Epithelial cell of esophagus (primary cell): ENCODE results near the gene APP.

Experiments
- DNase-seq: peaks from one replicate; pipeline ENCODE4 v3.0.0; 2010; ENCODE audit warnings: low read depth
- H3K4me3 ChIP-seq: 2 replicates; pipeline ENCODE4 v1.5.1; 2011; ENCODE audit warnings: mild to moderate bottlenecking, low read length, control low read depth
- TF ChIP-seq, protein P1 (sequence below): IDR thresholded peaks from 2 replicates; pipeline ENCODE4 v1.5.1; 2011; ENCODE audit warnings: low read depth, mild to moderate bottlenecking, low read length, control low read depth, inconsistent platforms; ENCODE audit not compliant: insufficient read depth; ENCODE audit errors: missing control alignments

The APP gene

DNA sequence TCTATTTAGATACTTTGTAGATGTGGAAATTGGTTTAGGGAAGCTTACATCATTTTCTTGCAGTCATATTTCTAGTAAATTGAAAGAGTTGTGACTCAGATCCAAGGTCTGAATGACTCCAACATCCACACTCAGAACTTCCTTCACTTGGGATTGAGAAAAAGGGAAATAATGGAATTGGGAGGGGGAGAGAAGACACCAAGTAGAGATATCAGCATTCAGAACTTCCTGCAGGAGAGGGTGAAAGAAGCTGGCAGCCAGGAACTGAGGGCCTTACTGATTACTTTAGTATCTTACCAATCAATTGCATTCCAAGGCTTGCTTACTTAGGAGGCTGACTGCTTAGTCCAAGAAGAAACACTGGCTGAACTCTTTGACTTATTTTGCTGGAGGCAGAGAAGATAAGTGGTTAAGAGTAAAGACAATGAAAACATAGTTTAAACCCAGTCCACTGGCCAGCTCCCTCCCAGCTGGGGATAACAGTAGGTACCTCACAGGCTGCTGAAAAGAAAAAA lies 21.7 kb downstream of the APP start:
- no peak overlapping the region for H3K4me3 ChIP-seq
- TF ChIP-seq, protein P1, sequence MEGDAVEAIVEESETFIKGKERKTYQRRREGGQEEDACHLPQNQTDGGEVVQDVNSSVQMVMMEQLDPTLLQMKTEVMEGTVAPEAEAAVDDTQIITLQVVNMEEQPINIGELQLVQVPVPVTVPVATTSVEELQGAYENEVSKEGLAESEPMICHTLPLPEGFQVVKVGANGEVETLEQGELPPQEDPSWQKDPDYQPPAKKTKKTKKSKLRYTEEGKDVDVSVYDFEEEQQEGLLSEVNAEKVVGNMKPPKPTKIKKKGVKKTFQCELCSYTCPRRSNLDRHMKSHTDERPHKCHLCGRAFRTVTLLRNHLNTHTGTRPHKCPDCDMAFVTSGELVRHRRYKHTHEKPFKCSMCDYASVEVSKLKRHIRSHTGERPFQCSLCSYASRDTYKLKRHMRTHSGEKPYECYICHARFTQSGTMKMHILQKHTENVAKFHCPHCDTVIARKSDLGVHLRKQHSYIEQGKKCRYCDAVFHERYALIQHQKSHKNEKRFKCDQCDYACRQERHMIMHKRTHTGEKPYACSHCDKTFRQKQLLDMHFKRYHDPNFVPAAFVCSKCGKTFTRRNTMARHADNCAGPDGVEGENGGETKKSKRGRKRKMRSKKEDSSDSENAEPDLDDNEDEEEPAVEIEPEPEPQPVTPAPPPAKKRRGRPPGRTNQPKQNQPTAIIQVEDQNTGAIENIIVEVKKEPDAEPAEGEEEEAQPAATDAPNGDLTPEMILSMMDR, result no peak
- DNase-seq, result peak; percentile 58

DNA sequence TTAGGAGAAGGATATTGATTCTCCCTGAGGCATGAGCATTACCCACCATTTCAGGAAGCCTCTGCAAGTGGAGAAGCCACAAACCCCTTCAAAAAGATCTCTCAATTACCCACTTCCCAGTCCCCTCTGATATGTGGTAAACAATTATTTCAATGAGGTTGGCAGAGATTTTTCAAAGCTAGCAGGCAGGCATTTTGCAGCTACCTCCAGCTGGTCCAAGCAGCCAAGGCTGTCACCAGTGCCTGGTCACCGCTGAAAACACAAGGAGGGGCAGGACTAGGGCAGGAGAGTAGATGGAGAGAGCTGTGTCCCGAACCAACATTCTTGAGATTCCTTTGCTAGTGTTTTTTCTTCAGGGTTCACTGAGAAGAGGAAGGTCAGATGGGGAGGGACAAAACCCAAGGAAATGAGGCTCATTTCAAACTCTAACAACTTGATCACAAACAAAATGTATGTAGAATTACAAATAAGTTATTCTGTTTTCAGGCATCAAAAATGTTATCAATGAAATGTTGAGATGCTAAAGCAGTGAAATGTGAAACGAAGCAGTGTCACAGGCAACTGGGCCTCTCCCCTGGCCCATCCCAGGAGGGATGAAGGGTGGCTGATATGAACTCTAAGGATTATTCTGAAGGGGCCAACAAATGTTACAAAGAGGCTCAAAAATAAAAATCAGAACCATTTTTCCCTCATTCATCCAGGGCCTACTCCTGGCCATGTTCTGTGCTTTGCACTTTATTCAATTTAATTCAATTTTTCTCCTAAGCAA lies 22.3 kb downstream of the APP start:
- TF ChIP-seq, protein P1, result no peak
- no peak for DNase-seq
- H3K4me3 ChIP-seq, result no peak overlapping the region

DNA sequence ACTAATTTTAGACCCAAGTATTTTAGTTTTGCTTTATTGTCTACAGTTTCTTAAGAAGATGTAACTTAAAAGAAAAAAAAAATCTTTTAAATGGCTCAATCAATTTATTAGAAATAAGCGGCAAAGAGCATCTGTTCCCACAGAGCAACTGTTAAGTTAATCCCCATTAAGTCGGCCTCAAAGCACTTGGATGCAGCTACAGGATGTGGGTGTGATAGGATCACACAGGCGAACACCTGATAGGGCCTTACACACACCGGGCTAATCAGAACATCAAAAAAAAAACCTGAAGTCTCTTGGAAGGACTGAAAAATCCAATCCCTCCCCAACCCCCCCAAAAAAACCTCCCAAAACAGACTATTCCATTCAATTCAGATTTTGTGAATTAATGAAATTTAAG lies 23.0 kb downstream of the APP start:
- no peak for DNase-seq
- TF ChIP-seq, protein P1, result no peak
- no peak overlapping the region for H3K4me3 ChIP-seq

DNA sequence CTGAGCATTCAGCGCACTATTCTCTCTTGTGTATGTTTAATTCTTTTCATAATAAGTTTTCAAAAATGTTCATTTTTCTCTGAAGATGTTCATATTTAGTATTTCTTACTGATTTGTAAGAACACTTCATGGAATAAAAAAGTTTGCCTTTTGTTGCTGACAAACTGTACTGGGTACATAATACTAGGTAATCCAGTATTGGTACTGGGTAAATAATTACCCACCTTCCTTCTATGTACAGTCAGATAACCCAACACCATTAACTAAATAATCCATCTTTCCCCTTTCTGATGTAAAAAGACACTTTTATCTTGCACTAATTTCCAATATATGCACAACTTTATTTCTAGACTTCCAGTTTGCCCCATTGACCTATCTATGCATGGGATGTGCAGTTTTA lies 23.9 kb downstream of the APP start:
- TF ChIP-seq, protein P1, result no peak
- no peak for DNase-seq
- no peak overlapping the region for H3K4me3 ChIP-seq

DNA sequence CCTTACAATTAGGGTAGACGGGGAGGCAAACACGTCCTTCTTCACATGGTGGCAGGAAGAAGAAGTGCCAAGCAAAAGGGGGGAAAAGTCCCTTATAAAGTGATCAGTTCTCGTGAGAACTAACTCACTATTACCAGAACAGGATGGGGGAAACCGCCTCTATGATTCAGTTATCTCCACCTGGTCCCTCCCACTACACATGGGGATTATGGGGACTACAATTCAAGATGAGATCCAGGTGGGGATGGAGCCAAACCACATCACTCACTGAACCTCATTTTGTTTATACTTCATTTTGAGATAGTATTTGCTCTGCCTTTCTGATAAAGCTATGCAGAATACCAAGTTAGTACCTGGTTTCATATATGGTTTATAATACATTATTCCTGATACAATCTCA lies 26.5 kb downstream of the APP start:
- no peak for DNase-seq
- TF ChIP-seq, protein P1, result no peak
- no peak overlapping the region for H3K4me3 ChIP-seq

DNA sequence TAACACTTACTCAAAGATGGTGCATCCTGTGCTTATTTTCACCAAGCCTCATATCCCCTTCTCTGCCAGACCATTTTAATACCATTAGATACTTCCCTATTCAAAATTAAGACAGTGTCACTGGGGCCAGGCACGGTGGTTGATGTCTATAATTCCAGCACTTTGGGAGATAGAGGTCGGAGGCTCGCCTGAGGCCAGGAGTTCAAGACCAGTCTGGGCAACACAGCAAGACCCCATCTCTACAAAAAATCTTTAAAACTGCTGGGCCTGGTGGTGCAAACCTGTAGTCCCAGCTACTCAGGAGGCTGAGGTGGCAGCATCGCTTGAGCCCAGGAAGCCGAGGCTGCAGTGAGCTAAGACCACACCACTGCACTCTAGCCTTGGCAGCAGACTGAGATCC lies 28.2 kb downstream of the APP start:
- TF ChIP-seq, protein P1, result no peak
- no peak overlapping the region for H3K4me3 ChIP-seq
- DNase-seq, result no peak

DNA sequence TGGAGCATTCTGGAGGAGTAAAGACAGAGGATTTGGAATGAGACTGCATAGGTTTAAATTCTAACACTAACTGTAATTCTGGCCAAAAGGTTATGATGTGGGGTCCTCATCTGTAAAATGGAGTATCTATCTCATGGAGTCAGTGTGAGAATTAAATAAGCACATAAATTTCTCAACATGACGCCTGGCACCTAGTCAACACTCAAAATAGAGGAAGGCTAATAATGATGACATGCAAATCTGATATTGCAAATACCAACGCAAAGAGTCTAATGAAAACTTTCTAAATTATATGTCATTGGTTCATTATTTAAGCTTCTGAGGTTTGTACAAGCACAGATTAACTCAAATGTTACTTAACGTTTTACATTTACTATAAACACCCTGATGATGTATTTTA lies 29.6 kb downstream of the APP start:
- TF ChIP-seq, protein P1, result no peak

More for the DNA sequence above, 29.6 kb downstream of the APP start:
- no peak overlapping the region for H3K4me3 ChIP-seq
- DNase-seq, result no peak
